ENCODE measurements around the gene ANGPTL2. TPM values are rescaled to one million over a fixed set of nuclear protein-coding genes. Genes with fewer than 3 reads are reported as not detected.

The ANGPTL2 gene
- total RNA-seq, 4 donors from 2014 or later = 10.2 to 65.3 (median 32.0) TPM

DNA sequence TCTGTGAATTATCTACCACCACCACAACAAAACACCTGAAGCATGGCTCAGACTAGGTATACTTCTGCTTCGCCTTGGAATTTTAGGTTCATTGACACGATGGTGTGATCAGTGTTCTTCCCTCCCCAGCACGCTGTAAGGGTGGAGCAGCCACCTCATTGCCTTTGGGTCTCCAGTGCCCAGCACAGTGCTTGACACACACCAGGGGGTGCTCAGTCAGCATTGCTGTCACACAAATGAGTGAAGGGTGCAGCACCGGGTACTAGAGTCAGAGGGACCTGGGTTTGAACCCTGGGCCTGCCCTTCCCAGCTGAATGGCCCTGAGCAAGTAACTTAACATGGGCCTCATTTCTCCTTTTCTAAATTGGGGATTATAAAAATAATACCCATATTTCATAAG is 9.9 kb upstream of the ANGPTL2 start:
- TF ChIP-seq, protein P1, sequence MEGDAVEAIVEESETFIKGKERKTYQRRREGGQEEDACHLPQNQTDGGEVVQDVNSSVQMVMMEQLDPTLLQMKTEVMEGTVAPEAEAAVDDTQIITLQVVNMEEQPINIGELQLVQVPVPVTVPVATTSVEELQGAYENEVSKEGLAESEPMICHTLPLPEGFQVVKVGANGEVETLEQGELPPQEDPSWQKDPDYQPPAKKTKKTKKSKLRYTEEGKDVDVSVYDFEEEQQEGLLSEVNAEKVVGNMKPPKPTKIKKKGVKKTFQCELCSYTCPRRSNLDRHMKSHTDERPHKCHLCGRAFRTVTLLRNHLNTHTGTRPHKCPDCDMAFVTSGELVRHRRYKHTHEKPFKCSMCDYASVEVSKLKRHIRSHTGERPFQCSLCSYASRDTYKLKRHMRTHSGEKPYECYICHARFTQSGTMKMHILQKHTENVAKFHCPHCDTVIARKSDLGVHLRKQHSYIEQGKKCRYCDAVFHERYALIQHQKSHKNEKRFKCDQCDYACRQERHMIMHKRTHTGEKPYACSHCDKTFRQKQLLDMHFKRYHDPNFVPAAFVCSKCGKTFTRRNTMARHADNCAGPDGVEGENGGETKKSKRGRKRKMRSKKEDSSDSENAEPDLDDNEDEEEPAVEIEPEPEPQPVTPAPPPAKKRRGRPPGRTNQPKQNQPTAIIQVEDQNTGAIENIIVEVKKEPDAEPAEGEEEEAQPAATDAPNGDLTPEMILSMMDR (IDR thresholded peaks at IDR 0.05) = no peak
- no peak for TF ChIP-seq POLR2A (IDR thresholded peaks at IDR 0.05)
- Histone ChIP-seq H3K27me3 (no peaks in the 10 kb centered on the region), H3K4me1 (peaks cover 7 to 22% of the 10 kb centered on the region in 2 donors), H3K36me3 (no peaks in the 10 kb centered on the region), H3K27ac (peak overlapping the region; percentile 84 to 97), H3K4me3 (no peak overlapping the region), H3K9me3 (no peaks in the 10 kb centered on the region)
- peak in 1 of 2 donors; percentile 14 for DNase-seq
- intact Hi-C loops (cut with DNase I; ENCODE audit: low total_unique reads) = no loop called here

DNA sequence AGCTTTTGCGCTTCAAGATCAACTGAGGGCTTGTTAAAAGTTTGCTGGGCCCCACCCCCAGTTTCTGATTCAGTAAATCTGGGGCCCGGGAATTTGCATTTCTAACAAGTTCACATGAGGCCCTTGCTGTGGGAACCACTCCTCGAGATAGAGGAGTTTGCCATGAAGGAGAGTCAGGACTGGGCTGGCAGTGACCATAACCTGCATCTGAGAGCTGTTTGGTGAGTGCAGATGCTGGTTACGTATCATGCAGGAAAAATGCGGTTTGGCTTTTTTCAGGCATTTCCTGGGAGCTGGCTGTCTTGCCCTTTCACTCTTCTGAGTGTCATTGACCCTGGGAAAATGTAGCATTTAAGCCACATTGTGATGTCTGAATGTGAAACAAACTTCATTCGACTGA is 9.4 kb upstream of the ANGPTL2 start:
- Histone ChIP-seq H3K9me3 (no peaks in the 10 kb centered on the region), H3K4me1 (peaks cover 7 to 22% of the 10 kb centered on the region in 2 donors), H3K4me3 (no peak overlapping the region), H3K27me3 (no peaks in the 10 kb centered on the region), H3K36me3 (no peaks in the 10 kb centered on the region), H3K27ac (peak overlapping the region; percentile 84 to 97)
- intact Hi-C loops (cut with DNase I; ENCODE audit: low total_unique reads) = no loop called here
- DNase-seq = peak in 1 of 2 donors; percentile 25
- TF ChIP-seq, protein P1 (IDR thresholded peaks at IDR 0.05) = no peak
- no peak for TF ChIP-seq POLR2A (IDR thresholded peaks at IDR 0.05)

DNA sequence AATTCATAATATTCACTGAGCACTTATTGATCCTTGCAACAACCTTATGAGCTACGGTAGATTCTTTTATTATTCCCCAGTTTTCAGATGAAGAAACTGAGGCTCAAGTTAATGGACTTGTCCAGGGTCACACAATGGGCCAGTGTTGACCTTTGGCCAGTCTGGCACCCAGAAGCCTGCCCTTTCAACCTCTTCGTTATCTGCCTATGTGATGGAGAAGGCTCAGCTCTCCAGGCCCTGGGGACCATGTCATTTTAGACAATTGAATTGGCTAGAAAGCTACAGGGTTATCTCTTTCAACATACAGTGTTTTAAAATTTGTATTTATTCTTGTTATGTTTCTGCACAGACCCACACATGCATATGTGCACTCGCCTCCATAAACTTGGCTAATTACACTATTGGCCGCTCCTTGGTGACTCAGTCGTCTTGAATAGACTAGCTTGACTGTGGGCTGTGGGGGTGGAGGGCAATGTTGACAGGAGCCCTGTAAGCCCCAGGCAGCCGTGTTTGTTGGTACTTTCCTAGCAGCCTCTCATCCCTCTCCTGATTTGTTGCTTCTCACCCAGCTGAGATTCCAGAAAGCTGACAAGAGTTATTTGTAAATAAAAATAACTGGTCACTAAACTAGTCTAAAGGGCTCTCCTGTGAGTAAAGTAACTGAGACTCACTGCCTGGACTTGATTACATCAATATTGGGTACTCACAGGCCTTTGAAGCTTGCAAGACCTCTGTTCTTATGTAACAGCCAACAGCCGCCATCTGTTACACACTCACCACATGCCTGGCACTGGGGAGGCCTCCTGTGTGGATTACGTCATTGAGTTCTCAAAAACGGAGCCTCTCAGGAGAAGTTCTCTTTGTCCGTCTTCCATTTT is 8.5 kb upstream of the ANGPTL2 start:
- intact Hi-C loops (cut with DNase I; ENCODE audit: low total_unique reads) = no loop called here
- Histone ChIP-seq H3K9me3 (no peaks in the 10 kb centered on the region), H3K4me3 (no peak overlapping the region), H3K36me3 (no peaks in the 10 kb centered on the region), H3K27ac (peak overlapping the region; percentile 84 to 97), H3K4me1 (peaks cover 7 to 22% of the 10 kb centered on the region in 2 donors), H3K27me3 (no peaks in the 10 kb centered on the region)
- TF ChIP-seq, protein P1 (IDR thresholded peaks at IDR 0.05) = no peak
- TF ChIP-seq POLR2A (IDR thresholded peaks at IDR 0.05) = no peak
- peak; percentile 70 to 77 for DNase-seq

DNA sequence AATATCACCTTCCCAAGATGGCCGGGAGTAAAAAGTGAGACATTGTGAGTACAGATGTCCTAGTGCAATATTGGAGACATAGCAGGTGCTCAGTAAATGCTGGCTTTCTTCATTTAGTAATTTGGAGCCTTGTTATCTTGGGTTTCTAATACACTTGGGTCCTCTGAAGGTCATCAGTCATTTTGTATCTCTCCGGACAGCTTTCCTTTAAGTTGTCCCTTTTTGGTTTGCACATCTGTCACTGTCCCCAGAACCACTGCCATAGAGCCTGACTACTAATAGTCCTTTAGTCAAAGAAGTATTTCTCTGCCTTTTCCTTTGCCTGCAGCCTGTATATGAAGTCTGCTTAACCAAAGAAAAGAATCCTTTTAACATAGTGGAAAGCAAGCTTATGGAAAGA is 7.8 kb upstream of the ANGPTL2 start:
- H3K27me3 ChIP-seq = no peaks in the 10 kb centered on the region
- intact Hi-C loops (cut with DNase I; ENCODE audit: low total_unique reads) = no loop called here

DNA sequence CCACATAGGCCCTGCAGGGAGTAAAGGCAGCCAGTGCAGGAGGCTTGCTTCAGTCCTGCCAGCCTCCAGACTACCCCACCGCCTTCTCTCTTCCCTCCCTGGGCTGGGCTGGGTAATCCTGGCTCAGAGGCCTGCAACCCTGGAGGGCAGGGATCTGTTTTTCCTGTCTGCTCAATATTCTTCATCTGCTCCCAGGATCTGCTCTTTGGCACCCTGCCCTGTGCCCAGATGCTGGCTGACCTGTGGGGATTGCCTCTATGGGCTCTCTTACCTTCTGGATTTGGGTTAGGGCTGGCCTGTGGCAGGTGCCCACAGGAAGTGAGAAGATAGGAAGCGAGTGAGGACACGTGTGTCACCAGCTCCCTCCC is 7.3 kb upstream of the ANGPTL2 start:
- no peak for DNase-seq
- intact Hi-C loops (cut with DNase I; ENCODE audit: low total_unique reads) = no loop called here
- peaks cover under 1 to 12% of the 10 kb centered on the region in 2 donors for H3K4me1 ChIP-seq

More for the DNA sequence above, 7.8 kb upstream of the ANGPTL2 start:
- Histone ChIP-seq H3K4me1 (peaks cover 6 to 18% of the 10 kb centered on the region in 2 donors), H3K36me3 (no peaks in the 10 kb centered on the region), H3K27ac (peak overlapping the region in 1 of 2 donors; percentile 97), H3K4me3 (no peak overlapping the region), H3K9me3 (no peaks in the 10 kb centered on the region)
- TF ChIP-seq POLR2A (IDR thresholded peaks at IDR 0.05) = no peak
- TF ChIP-seq, protein P1 (IDR thresholded peaks at IDR 0.05) = no peak
- no peak for DNase-seq

More for the DNA sequence above, 7.3 kb upstream of the ANGPTL2 start:
- no peaks in the 10 kb centered on the region for H3K36me3 ChIP-seq
- peak overlapping the region; percentile 37 to 97 for H3K27ac ChIP-seq
- no peak for TF ChIP-seq POLR2A (IDR thresholded peaks at IDR 0.05)
- TF ChIP-seq, protein P1 (IDR thresholded peaks at IDR 0.05) = no peak
- no peak overlapping the region for H3K4me3 ChIP-seq
- no peaks in the 10 kb centered on the region for H3K9me3 ChIP-seq
- no peaks in the 10 kb centered on the region for H3K27me3 ChIP-seq

Measured in uterus (tissue), 4 donors.